ENCODE measurements around the gene ARHGAP23.

Gene ARHGAP23

GRCh38 chr17:38453951-38454421 is 25.7 kb downstream of the ARHGAP23 start:
- H3K4me3 ChIP-seq (ENCODE audit: low read depth, low read length), result peak overlapping the region; percentile 77
- CTCF ChIA-PET, result interaction anchor here (1.0 to 2.7 kb wide), 3 partner anchors 11 to 53 kb away, joined by 4 to 10 read pairs (median 4); no protein-coding TSS in a partner anchor

GRCh38 chr17:38454532-38454931 is 26.3 kb downstream of the ARHGAP23 start:
- no peak for TF ChIP-seq CTCF (IDR thresholded peaks at IDR 0.05; ENCODE audit: insufficient read depth, low read length, missing control alignments)
- ChIA-PET CTCF (interaction anchor here (1.0 to 2.7 kb wide), 4 partner anchors 11 to 55 kb away, joined by 4 to 10 read pairs (median 4); no protein-coding TSS in a partner anchor), POLR2A (interaction anchor here (3.0 kb wide), 1 partner anchor 11 kb away, joined by 26 read pairs; no protein-coding TSS in a partner anchor)
- H3K4me3 ChIP-seq (ENCODE audit: low read depth, low read length), result peak overlapping the region; percentile 77
- no peak for DNase-seq (ENCODE audit: low read depth, low spot score)

More at GRCh38 chr17:38453951-38454421, 25.7 kb downstream of the ARHGAP23 start:
- POLR2A ChIA-PET, result interaction anchor here (3.0 kb wide), 1 partner anchor 11 kb away, joined by 26 read pairs; no protein-coding TSS in a partner anchor
- TF ChIP-seq CTCF (IDR thresholded peaks at IDR 0.05; ENCODE audit: insufficient read depth, low read length, missing control alignments), result no peak
- DNase-seq (ENCODE audit: low read depth, low spot score), result no peak

GRCh38 chr17:38455288-38455915 is 27.1 kb downstream of the ARHGAP23 start:
- no peak for TF ChIP-seq CTCF (IDR thresholded peaks at IDR 0.05; ENCODE audit: insufficient read depth, low read length, missing control alignments)
- DNase-seq (ENCODE audit: low read depth, low spot score), result no peak
- peak overlapping the region; percentile 77 for H3K4me3 ChIP-seq (ENCODE audit: low read depth, low read length)
- ChIA-PET POLR2A (interaction anchor here (3.0 kb wide), 1 partner anchor 10 kb away, joined by 26 read pairs; no protein-coding TSS in a partner anchor), CTCF (interaction anchor here (1.2 to 2.7 kb wide), 10 partner anchors 8 to 103 kb away, joined by 4 to 14 read pairs (median 6); no protein-coding TSS in a partner anchor)

- no peak for DNase-seq (ENCODE audit: low read depth, low spot score)
- POLR2A ChIA-PET, result interaction anchor here (3.0 kb wide), 1 partner anchor 9 kb away, joined by 26 read pairs; no protein-coding TSS in a partner anchor
- H3K4me3 ChIP-seq (ENCODE audit: low read depth, low read length), result peak overlapping the region; percentile 77
- CTCF ChIA-PET, result interaction anchor here (0.6 to 2.7 kb wide), 14 partner anchors 9 to 103 kb away, joined by 3 to 14 read pairs (median 5); no protein-coding TSS in a partner anchor
- TF ChIP-seq CTCF (IDR thresholded peaks at IDR 0.05; ENCODE audit: insufficient read depth, low read length, missing control alignments), result peak; percentile 17
Measured at GRCh38 chr17:38456031-38456815, 28.0 kb downstream of the ARHGAP23 start.

GRCh38 chr17:38457577-38458371 is 29.5 kb downstream of the ARHGAP23 start:
- H3K4me3 ChIP-seq (ENCODE audit: low read depth, low read length), result no peak overlapping the region
- ChIA-PET POLR2A (no interaction called here), CTCF (interaction anchor here (1.5 to 2.0 kb wide), 2 partner anchors 14 to 35 kb away, joined by 3 to 7 read pairs; no protein-coding TSS in a partner anchor)
- TF ChIP-seq CTCF (IDR thresholded peaks at IDR 0.05; ENCODE audit: insufficient read depth, low read length, missing control alignments), result no peak
- no peak for DNase-seq (ENCODE audit: low read depth, low spot score)
